Brain microvascular endothelial cell (primary cell): ENCODE data around the gene MOXD1.
A peak's percentile ranks its signal among the peaks of the same experiment; 100 is the strongest.

ENCODE experiments used
- DNase-seq: peaks from one replicate; pipeline ENCODE4 v3.0.0-alpha.2; 2020
- H3K27ac ChIP-seq: fragments of 250-450 bp; sonication (Bioruptor Pico); 2 replicates; pipeline ENCODE4 v1.5.1; 2020; ENCODE audit warnings: mild to moderate bottlenecking, moderate library complexity
- H3K27me3 ChIP-seq: fragments of 250-450 bp; sonication (Bioruptor Pico); replicated peaks from 2 replicates; pipeline ENCODE4 v1.5.1; 2020; ENCODE audit warnings: mild to moderate bottlenecking
- H3K36me3 ChIP-seq: fragments of 250-450 bp; sonication (Bioruptor Pico); replicated peaks from 2 replicates; pipeline ENCODE4 v1.5.1; 2020; ENCODE audit warnings: mild to moderate bottlenecking
- H3K4me3 ChIP-seq: 2 replicates; pipeline ENCODE4 v1.5.1; 2011; ENCODE audit warnings: low read depth, mild to moderate bottlenecking, control low read depth, low read length, moderate library complexity
- in situ Hi-C: cut with HindIII; loops from 2 replicates; pipeline ENCODE4 v1.10.0; 2017; ENCODE audit warnings: low sequenced_read_pairs, low pct_ligation_motif_present
- TF ChIP-seq, protein P1 (sequence below): IDR thresholded peaks from 2 replicates; pipeline ENCODE4 v1.5.1; 2011; ENCODE audit warnings: low read depth, mild to moderate bottlenecking, moderate library complexity, low read length, control low read depth, inconsistent platforms; ENCODE audit errors: missing control alignments

MOXD1 gene

DNA sequence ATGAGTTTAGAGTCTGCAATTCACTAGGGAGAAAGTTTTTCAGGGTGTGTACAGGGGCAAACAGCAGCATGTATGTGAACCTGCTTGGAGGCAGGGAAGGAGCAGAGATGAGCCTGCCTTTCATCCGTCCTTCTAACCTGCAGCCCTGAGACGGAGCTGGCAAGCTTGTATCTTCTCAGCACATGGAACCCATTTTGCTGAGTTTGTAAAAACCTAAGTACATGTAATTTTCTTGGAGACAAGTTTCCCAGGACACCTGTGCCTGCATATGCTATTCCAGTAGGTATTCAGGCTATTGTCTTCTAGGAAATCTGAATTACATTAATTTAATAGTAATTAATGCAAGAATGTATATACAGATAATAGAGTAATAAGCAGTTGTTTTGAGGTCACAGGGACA is 28.8 kb upstream of the MOXD1 start:
- H3K36me3 ChIP-seq: no peaks in the 10 kb centered on the region
- no peak overlapping the region for H3K4me3 ChIP-seq
- DNase-seq: no peak
- no peaks in the 10 kb centered on the region for H3K27me3 ChIP-seq
- TF ChIP-seq, protein P1, sequence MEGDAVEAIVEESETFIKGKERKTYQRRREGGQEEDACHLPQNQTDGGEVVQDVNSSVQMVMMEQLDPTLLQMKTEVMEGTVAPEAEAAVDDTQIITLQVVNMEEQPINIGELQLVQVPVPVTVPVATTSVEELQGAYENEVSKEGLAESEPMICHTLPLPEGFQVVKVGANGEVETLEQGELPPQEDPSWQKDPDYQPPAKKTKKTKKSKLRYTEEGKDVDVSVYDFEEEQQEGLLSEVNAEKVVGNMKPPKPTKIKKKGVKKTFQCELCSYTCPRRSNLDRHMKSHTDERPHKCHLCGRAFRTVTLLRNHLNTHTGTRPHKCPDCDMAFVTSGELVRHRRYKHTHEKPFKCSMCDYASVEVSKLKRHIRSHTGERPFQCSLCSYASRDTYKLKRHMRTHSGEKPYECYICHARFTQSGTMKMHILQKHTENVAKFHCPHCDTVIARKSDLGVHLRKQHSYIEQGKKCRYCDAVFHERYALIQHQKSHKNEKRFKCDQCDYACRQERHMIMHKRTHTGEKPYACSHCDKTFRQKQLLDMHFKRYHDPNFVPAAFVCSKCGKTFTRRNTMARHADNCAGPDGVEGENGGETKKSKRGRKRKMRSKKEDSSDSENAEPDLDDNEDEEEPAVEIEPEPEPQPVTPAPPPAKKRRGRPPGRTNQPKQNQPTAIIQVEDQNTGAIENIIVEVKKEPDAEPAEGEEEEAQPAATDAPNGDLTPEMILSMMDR: no peak
- in situ Hi-C loops: no loop called here
- no peak overlapping the region for H3K27ac ChIP-seq

GRCh38 chr6:132425176-132425575 is 23.9 kb upstream of the MOXD1 start:
- Histone ChIP-seq H3K36me3 (no peaks in the 10 kb centered on the region), H3K27me3 (no peaks in the 10 kb centered on the region), H3K4me3 (no peak overlapping the region), H3K27ac (no peak overlapping the region)
- TF ChIP-seq, protein P1: no peak
- in situ Hi-C loops: no loop called here
- DNase-seq: no peak

DNA sequence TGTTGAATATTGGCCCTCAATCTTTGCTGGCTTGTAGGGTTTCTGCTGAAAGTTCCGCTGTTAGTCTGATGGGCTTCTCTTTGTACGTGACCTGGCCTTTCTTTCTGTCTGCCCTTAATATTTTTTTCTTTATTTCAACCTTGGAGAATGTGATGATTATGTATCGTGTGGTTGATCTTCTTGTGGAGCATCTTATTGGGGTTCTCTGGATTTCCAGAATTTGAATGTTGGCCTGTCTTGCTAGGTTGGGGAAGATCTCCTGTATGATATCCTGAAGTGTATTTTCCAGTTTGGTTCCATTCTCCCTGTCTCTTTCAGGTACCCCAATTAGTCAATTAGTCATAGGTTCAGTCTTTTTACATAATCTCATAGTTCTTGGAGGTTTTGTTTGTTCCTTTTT is 22.6 kb upstream of the MOXD1 start:
- no peak overlapping the region for H3K27ac ChIP-seq
- no peaks in the 10 kb centered on the region for H3K36me3 ChIP-seq
- no peak for DNase-seq
- in situ Hi-C loops: no loop called here
- TF ChIP-seq, protein P1: no peak
- no peak overlapping the region for H3K4me3 ChIP-seq
- H3K27me3 ChIP-seq: no peaks in the 10 kb centered on the region

DNA sequence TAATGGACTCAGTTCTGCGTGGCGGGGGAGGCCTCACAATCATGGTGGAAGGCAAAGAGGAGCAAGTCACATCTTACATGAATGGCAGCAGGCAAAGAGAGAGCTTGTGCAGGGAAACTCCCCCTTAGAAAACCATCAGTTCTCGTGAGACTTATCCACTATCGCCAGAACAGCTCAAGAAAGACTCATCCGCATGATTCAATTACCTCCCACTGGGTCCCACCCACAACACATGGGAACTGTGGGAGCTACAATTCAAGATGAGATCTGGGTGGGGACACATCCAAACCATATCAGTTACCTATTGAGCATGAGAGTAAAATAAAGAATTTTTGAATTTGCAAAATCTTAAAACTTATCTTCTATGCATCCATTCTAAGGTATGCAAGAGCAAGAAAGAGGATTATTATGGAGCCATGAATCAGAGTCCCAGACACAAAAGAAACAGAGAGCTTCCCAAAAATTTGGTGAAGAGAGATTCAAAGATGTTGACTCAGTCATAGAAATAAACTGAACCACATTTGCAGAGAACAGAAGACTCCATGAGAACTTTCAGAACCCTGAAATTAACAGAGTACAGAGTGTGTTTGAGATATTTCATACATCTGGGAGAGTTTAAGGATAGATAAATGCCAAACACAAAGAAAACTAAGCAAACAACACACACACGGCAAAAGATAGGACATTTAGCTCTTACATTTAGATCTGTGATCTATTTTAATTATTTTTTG is 17.1 kb upstream of the MOXD1 start:
- Histone ChIP-seq H3K36me3 (no peaks in the 10 kb centered on the region), H3K27ac (no peak overlapping the region), H3K4me3 (no peak overlapping the region), H3K27me3 (no peaks in the 10 kb centered on the region)
- in situ Hi-C loops: no loop called here
- DNase-seq: no peak
- TF ChIP-seq, protein P1: no peak

DNA sequence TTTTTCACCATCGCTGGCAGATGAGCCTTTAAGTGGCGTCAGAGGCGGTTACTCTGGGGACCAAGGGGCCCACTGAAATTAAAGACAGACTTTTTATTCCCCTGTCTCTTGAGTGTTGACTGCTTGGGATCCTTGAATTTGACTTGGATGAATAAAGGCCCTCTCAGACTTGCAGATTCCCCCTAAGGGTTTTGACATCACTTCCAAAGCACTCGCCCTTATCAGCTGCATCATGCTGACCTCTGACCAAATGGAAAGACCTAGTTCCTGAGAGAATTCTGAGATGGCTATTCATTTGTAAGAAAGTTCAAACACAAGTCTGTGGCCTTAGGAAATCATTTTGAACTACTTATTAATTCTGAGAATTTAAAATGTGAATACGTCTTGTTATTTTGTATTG is 13.5 kb upstream of the MOXD1 start:
- peak; percentile 36 for DNase-seq
- Histone ChIP-seq H3K36me3 (no peaks in the 10 kb centered on the region), H3K27ac (no peak overlapping the region), H3K4me3 (no peak overlapping the region), H3K27me3 (no peaks in the 10 kb centered on the region)
- TF ChIP-seq, protein P1: no peak
- in situ Hi-C loops: no loop called here

DNA sequence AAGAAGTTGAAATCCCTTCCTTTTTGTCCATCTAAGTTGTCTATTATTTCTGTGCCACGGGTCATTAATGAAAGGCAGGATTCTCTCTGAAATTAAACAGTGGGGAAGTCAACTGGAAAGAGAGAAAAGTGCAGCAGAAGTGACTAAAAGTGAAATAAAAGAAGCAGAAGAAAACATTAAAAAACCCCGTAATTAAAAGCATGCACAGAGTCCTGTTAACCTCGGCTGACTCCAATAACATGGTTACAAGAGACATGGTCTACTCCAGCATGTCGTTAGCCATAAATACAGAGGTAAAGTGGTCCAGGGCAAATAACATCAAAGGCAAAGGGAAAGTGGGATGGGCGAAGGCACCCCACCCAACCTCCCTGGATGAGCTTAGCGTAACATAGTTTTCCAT is 13.0 kb upstream of the MOXD1 start:
- in situ Hi-C loops: no loop called here
- H3K27me3 ChIP-seq: no peaks in the 10 kb centered on the region
- no peak for DNase-seq
- H3K36me3 ChIP-seq: no peaks in the 10 kb centered on the region
- TF ChIP-seq, protein P1: no peak
- H3K27ac ChIP-seq: no peak overlapping the region
- no peak overlapping the region for H3K4me3 ChIP-seq
